Thyroid gland (tissue), 4 donors: Measurements from ENCODE around the gene GALNT14. TPM values are rescaled to one million over a fixed set of nuclear protein-coding genes. Genes with fewer than 3 reads are reported as not detected.
"Not testable (repeated sequence)": the region's sequence is repeated elsewhere in the genome, so short reads cannot be mapped to it uniquely, and the experiment has no call there.

Experiments used
- DNase-seq, 2 donors: peaks; one replicate each; pipeline ENCODE4 v3.0.0-alpha.2; 2019
- H3K27ac ChIP-seq, 3 donors: fragments of 200-600 bp; sonication (generic); 1 replicate in 2 of 3; 2 replicates in 1 of 3; pipeline ENCODE4 v1.5.1; 2016 to 2019; ENCODE audit warnings: mild to moderate bottlenecking in 1 of 3, moderate library complexity in 1 of 3
- H3K27me3 ChIP-seq: fragments of 200-600 bp; sonication (generic); one replicate; pipeline ENCODE4 v1.5.1; 2019
- H3K36me3 ChIP-seq, 2 donors: fragments of 200-600 bp; sonication (generic); one replicate each; pipeline ENCODE4 v1.5.1; 2016 to 2019
- H3K4me1 ChIP-seq, 2 donors: fragments of 200-600 bp; sonication (generic); one replicate each; pipeline ENCODE4 v1.5.1; 2017 to 2019
- H3K4me3 ChIP-seq, 3 donors: fragments of 200-600 bp; sonication (generic); replicated peaks in 1 of 3; 1 replicate in 2 of 3; 2 replicates in 1 of 3; pipeline ENCODE4 v1.5.1; 2016; ENCODE audit warnings: mild to moderate bottlenecking in 1 of 3
- H3K9me3 ChIP-seq: fragments of 200-600 bp; sonication (generic); one replicate; pipeline ENCODE4 v1.5.1; 2017
- CTCF ChIP-seq, 6 experiments: fragments of 200-600 bp in 3 of 6; fragments of 450-650 bp in 3 of 6; sonication (generic) in 3 of 6; IDR thresholded peaks; one replicate each; pipeline ENCODE4 v1.5.1; 2016 to 2019; ENCODE audit warnings: antibody characterized with exemption in 6 of 6, mild to moderate bottlenecking in 2 of 6, inconsistent platforms in 1 of 6, moderate library complexity in 1 of 6
- POLR2A ChIP-seq, 2 donors: fragments of 450-650 bp; IDR thresholded peaks; one replicate each; pipeline ENCODE4 v1.6.1; 2017; ENCODE audit warnings: antibody characterized with exemption in 2 of 2, mild to moderate bottlenecking in 2 of 2, moderate library complexity in 1 of 2
- WGBS, 2 donors: methylation state at CpG; one replicate each; pipeline ENCODE4 v1.1.5; 2017; 5-methylcytosine and 5-hydroxymethylcytosine counted together
- intact Hi-C: fragments of 100-400 bp; cut with DNase I; formaldehyde crosslinking; loops from one replicate; pipeline ENCODE4 v1.15.1; 2023
- total RNA-seq, 4 donors: library from RNA; depleted of rRNA; stranded (reverse); fragments of >200 nt; gene quantifications; one replicate each; pipeline ENCODE4 v1.2.3, GENCODE V29; 2016

Gene GALNT14
- total RNA-seq, 4 donors from 2014 or later, result 0.54 to 5.1 (median 1.1) TPM

GRCh38 chr2:30914456-30914855 is 223.8 kb downstream of the GALNT14 start:
- WGBS, 2 donors, result 97 to 98% methylated on average over 5 of the region's 5 CpGs
- H3K4me1 ChIP-seq, result no peaks in the 10 kb centered on the region
- no peaks in the 10 kb centered on the region for H3K27me3 ChIP-seq

GRCh38 chr2:30912056-30912455 is 226.2 kb downstream of the GALNT14 start:
- no peak for TF ChIP-seq CTCF (IDR thresholded peaks at IDR 0.05)
- no peak for TF ChIP-seq POLR2A (IDR thresholded peaks at IDR 0.05)
- H3K4me3 ChIP-seq, result no peak overlapping the region
- no peaks in the 10 kb centered on the region for H3K36me3 ChIP-seq
- DNase-seq, result no peak
- H3K9me3 ChIP-seq, result no peaks in the 10 kb centered on the region
- no peaks in the 10 kb centered on the region for H3K27me3 ChIP-seq
- 84 to 87% methylated on average over 3 to 5 of the region's 5 CpGs for WGBS, 2 donors
- no peaks in the 10 kb centered on the region for H3K4me1 ChIP-seq
- H3K27ac ChIP-seq, result no peak overlapping the region
- intact Hi-C loops, result no loop called here

More at GRCh38 chr2:30914456-30914855, 223.8 kb downstream of the GALNT14 start:
- intact Hi-C loops, result no loop called here
- TF ChIP-seq POLR2A (IDR thresholded peaks at IDR 0.05), result no peak
- no peak for TF ChIP-seq CTCF (IDR thresholded peaks at IDR 0.05)
- Histone ChIP-seq H3K4me3 (no peak overlapping the region), H3K27ac (no peak overlapping the region), H3K9me3 (no peaks in the 10 kb centered on the region), H3K36me3 (no peaks in the 10 kb centered on the region)
- no peak for DNase-seq

GRCh38 chr2:30911327-30911726 is 226.9 kb downstream of the GALNT14 start:
- no peak for DNase-seq
- Histone ChIP-seq H3K27me3 (no peaks in the 10 kb centered on the region), H3K4me1 (no peaks in the 10 kb centered on the region), H3K9me3 (no peaks in the 10 kb centered on the region), H3K27ac (no peak overlapping the region), H3K4me3 (no peak overlapping the region), H3K36me3 (no peaks in the 10 kb centered on the region)
- WGBS, 2 donors, result 85% methylated on average over 9 of the region's 9 CpGs
- TF ChIP-seq CTCF (IDR thresholded peaks at IDR 0.05), result no peak
- no peak for TF ChIP-seq POLR2A (IDR thresholded peaks at IDR 0.05)
- intact Hi-C loops, result no loop called here

- intact Hi-C loops, result no loop called here
- DNase-seq, result no peak
- Histone ChIP-seq H3K36me3 (no peaks in the 10 kb centered on the region), H3K27ac (no peak overlapping the region), H3K4me3 (no peak overlapping the region), H3K27me3 (no peaks in the 10 kb centered on the region), H3K9me3 (no peaks in the 10 kb centered on the region), H3K4me1 (no peaks in the 10 kb centered on the region)
- no peak for TF ChIP-seq POLR2A (IDR thresholded peaks at IDR 0.05)
- no peak for TF ChIP-seq CTCF (IDR thresholded peaks at IDR 0.05)
- 95% methylated on average over 7 of the region's 7 CpGs for WGBS, 2 donors
Measured at GRCh38 chr2:30910686-30911085, 227.6 kb downstream of the GALNT14 start.

- H3K36me3 ChIP-seq, H3K27me3 ChIP-seq, H3K27ac ChIP-seq, H3K9me3 ChIP-seq, H3K4me1 ChIP-seq, H3K4me3 ChIP-seq, intact Hi-C loops, DNase-seq: not testable (repeated sequence)
- 83 to 92% methylated on average over 8 of the region's 14 CpGs for WGBS, 2 donors
Measured at GRCh38 chr2:30904437-30904836, 233.8 kb downstream of the GALNT14 start.

GRCh38 chr2:30903326-30903725 is 234.9 kb downstream of the GALNT14 start:
- Histone ChIP-seq H3K4me3 (no peak overlapping the region), H3K27ac (no peak overlapping the region), H3K4me1 (no peaks in the 10 kb centered on the region), H3K9me3 (no peaks in the 10 kb centered on the region), H3K36me3 (no peaks in the 10 kb centered on the region), H3K27me3 (no peaks in the 10 kb centered on the region)
- intact Hi-C loops, result no loop called here
- no peak for DNase-seq
- no peak for TF ChIP-seq CTCF (IDR thresholded peaks at IDR 0.05)
- no peak for TF ChIP-seq POLR2A (IDR thresholded peaks at IDR 0.05)
- 97 to 98% methylated on average over 5 of the region's 5 CpGs for WGBS, 2 donors
